ENCODE data around the gene PCSK6.

GRCh38 chr15:101407966-101408775 is 81.3 kb downstream of the PCSK6 start:
- TF ChIP-seq CTCF (IDR thresholded peaks at IDR 0.05) (no peak), POLR2A (IDR thresholded peaks at IDR 0.05) (no peak), POLR2AphosphoS5 (IDR thresholded peaks at IDR 0.05) (no peak), EP300 (IDR thresholded peaks at IDR 0.05) (no peak)
